Measurements from ENCODE around the gene ATOX1. TPM values are rescaled to one million over a fixed set of nuclear protein-coding genes. Genes with fewer than 3 reads are reported as not detected.

The ATOX1 gene
- total RNA-seq, 1 donor from 2014 or later: 101 TPM

- no peak overlapping the region for H3K27ac Mint-ChIP-seq
- no peaks in the 10 kb centered on the region for H3K36me3 Mint-ChIP-seq
- H3K27me3 Mint-ChIP-seq (ENCODE audit: low read depth): no peaks in the 10 kb centered on the region
- H3K4me1 Mint-ChIP-seq: no peaks in the 10 kb centered on the region
- H3K4me3 Mint-ChIP-seq: no peak overlapping the region
- H3K9me3 Mint-ChIP-seq: peaks cover 12% of the 10 kb centered on the region
- peak in 1 of 2 experiments; percentile 1 for DNase-seq (ENCODE audit: low spot score in 2 of 2, unreplicated experiment in 2 of 2)
- no peak for TF ChIP-seq CTCF (IDR thresholded peaks at IDR 0.05; ENCODE audit: unreplicated experiment)
Observed at GRCh38 chr5:151709109-151709735, 49.2 kb downstream of the ATOX1 start.

GRCh38 chr5:151708126-151708525 lies 50.3 kb downstream of the ATOX1 start:
- H3K36me3 Mint-ChIP-seq: no peaks in the 10 kb centered on the region
- H3K4me1 Mint-ChIP-seq: peaks cover 8% of the 10 kb centered on the region
- no peaks in the 10 kb centered on the region for H3K27me3 Mint-ChIP-seq (ENCODE audit: low read depth)
- no peak for TF ChIP-seq CTCF (IDR thresholded peaks at IDR 0.05; ENCODE audit: unreplicated experiment)
- no peak overlapping the region for H3K27ac Mint-ChIP-seq
- peaks cover 12% of the 10 kb centered on the region for H3K9me3 Mint-ChIP-seq
- peak in 1 of 2 experiments; percentile 9 for DNase-seq (ENCODE audit: low spot score in 2 of 2, unreplicated experiment in 2 of 2)
- no peak overlapping the region for H3K4me3 Mint-ChIP-seq

- Mint-ChIP-seq H3K9me3 (peaks cover 8% of the 10 kb centered on the region), H3K4me1 (peaks cover 11% of the 10 kb centered on the region), H3K27ac (peak overlapping the region; percentile 39), H3K36me3 (no peaks in the 10 kb centered on the region), H3K4me3 (no peak overlapping the region), H3K27me3 (ENCODE audit: low read depth) (no peaks in the 10 kb centered on the region)
- DNase-seq (ENCODE audit: low spot score in 2 of 2, unreplicated experiment in 2 of 2): peak in 1 of 2 experiments; percentile 34
- TF ChIP-seq CTCF (IDR thresholded peaks at IDR 0.05; ENCODE audit: unreplicated experiment): no peak
Observed at GRCh38 chr5:151707567-151707966, 50.9 kb downstream of the ATOX1 start.

- Mint-ChIP-seq H3K4me3 (no peak overlapping the region), H3K9me3 (peaks cover 4% of the 10 kb centered on the region), H3K27me3 (ENCODE audit: low read depth) (no peaks in the 10 kb centered on the region), H3K36me3 (no peaks in the 10 kb centered on the region), H3K27ac (no peak overlapping the region), H3K4me1 (peaks cover 15% of the 10 kb centered on the region)
- DNase-seq (ENCODE audit: low spot score in 2 of 2, unreplicated experiment in 2 of 2): no peak
- no peak for TF ChIP-seq CTCF (IDR thresholded peaks at IDR 0.05; ENCODE audit: unreplicated experiment)
Observed at GRCh38 chr5:151706906-151707305, 51.5 kb downstream of the ATOX1 start.

- no peak for TF ChIP-seq CTCF (IDR thresholded peaks at IDR 0.05; ENCODE audit: unreplicated experiment)
- Mint-ChIP-seq H3K4me1 (peaks cover 37% of the 10 kb centered on the region), H3K27ac (peak overlapping the region; percentile 33), H3K9me3 (no peaks in the 10 kb centered on the region), H3K4me3 (no peak overlapping the region), H3K36me3 (no peaks in the 10 kb centered on the region), H3K27me3 (ENCODE audit: low read depth) (no peaks in the 10 kb centered on the region)
- no peak for DNase-seq (ENCODE audit: low spot score in 2 of 2, unreplicated experiment in 2 of 2)
Observed at GRCh38 chr5:151703780-151704179, 54.7 kb downstream of the ATOX1 start.
